ENCODE measurements around the gene NHEJ1.
A peak's percentile ranks its signal among the peaks of the same experiment; 100 is the strongest.

The NHEJ1 gene

GRCh38 chr2:219031005-219031738 is 129.4 kb downstream of the NHEJ1 start:
- DNase-seq (ENCODE audit: low read depth, low spot score): no peak
- CTCF ChIA-PET: interaction anchor here (1.0 to 11.4 kb wide), 14 partner anchors 9 to 267 kb away, joined by 3 to 366 read pairs (median 20); partner anchors contain the start of genes CFAP65 and NHEJ1
- POLR2A ChIA-PET: interaction anchor here (0.7 kb wide), 1 partner anchor 119 kb away, joined by 3 read pairs; no protein-coding TSS in a partner anchor
- TF ChIP-seq CTCF (IDR thresholded peaks at IDR 0.05; ENCODE audit: insufficient read depth, low read length, missing control alignments): no peak
- no peak overlapping the region for H3K4me3 ChIP-seq (ENCODE audit: low read depth, low read length)

- no peak for DNase-seq (ENCODE audit: low read depth, low spot score)
- no peak for TF ChIP-seq CTCF (IDR thresholded peaks at IDR 0.05; ENCODE audit: insufficient read depth, low read length, missing control alignments)
- no peak overlapping the region for H3K4me3 ChIP-seq (ENCODE audit: low read depth, low read length)
- POLR2A ChIA-PET: no interaction called here
- CTCF ChIA-PET: interaction anchor here (0.6 to 11.4 kb wide), 43 partner anchors 9 to 268 kb away, joined by 3 to 366 read pairs (median 6); partner anchors contain the start of genes CFAP65, IHH and NHEJ1
Measured at GRCh38 chr2:219030177-219030940, 130.3 kb downstream of the NHEJ1 start.

GRCh38 chr2:219029829-219030165 is 130.8 kb downstream of the NHEJ1 start:
- CTCF ChIA-PET: interaction anchor here (0.6 to 11.4 kb wide), 43 partner anchors 10 to 265 kb away, joined by 3 to 366 read pairs (median 6); partner anchors contain the start of genes CFAP65, IHH and NHEJ1
- peak; percentile 94 for TF ChIP-seq CTCF (IDR thresholded peaks at IDR 0.05; ENCODE audit: insufficient read depth, low read length, missing control alignments)
- no peak overlapping the region for H3K4me3 ChIP-seq (ENCODE audit: low read depth, low read length)
- peak; percentile 2 for DNase-seq (ENCODE audit: low read depth, low spot score)
- POLR2A ChIA-PET: no interaction called here

DNA sequence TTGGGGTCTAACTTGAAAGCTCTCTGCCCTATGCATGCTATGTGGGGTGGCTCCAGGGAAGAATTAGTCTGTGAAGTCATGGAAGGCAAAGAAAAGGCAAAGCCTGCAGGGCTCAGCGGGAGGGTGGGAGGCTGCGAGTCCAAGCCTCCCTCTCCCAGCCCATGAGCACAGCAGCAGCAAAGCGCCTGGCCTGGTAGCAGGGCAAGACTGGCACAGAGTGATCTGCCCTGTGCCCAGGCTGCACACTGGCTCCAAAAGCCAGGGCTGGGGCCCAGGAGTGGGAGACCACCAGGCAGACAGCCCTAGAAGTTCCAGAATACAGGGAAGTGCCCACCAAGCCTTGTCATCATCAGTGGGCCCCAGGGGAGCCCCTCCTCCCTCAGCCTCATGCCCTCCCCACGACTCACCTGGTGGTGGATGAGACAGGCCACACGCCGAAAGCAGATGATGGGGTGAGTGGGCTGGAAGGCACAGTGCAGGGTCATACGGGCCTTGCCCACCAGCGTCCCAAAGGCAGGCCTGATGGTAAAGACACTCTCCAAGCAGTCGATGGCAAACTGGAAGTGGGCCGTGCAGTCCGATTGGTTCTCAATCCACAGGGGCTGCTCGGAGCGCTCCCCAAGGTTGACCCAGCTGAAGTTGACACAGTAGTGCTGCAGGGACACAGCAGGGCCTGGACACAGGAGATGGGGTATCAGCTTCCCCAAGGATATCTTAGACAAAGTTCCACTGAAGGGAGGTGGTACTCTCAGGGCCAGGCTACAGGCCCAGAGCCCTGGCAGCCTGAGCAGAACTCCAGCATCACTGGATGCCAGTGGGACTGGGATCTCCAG is 131.4 kb downstream of the NHEJ1 start:
- no peak for TF ChIP-seq CTCF (IDR thresholded peaks at IDR 0.05; ENCODE audit: insufficient read depth, low read length, missing control alignments)
- no peak for DNase-seq (ENCODE audit: low read depth, low spot score)
- ChIA-PET CTCF (interaction anchor here (0.6 to 11.4 kb wide), 45 partner anchors 9 to 270 kb away, joined by 3 to 366 read pairs (median 6); partner anchors contain the start of genes CDK5R2, CFAP65, IHH and NHEJ1), POLR2A (no interaction called here)
- no peak overlapping the region for H3K4me3 ChIP-seq (ENCODE audit: low read depth, low read length)

- ChIA-PET POLR2A (no interaction called here), CTCF (interaction anchor here (1.0 to 11.4 kb wide), 16 partner anchors 8 to 271 kb away, joined by 3 to 366 read pairs (median 16); partner anchors contain the start of genes CDK5R2, CFAP65 and NHEJ1)
- no peak overlapping the region for H3K4me3 ChIP-seq (ENCODE audit: low read depth, low read length)
- DNase-seq (ENCODE audit: low read depth, low spot score): no peak
- TF ChIP-seq CTCF (IDR thresholded peaks at IDR 0.05; ENCODE audit: insufficient read depth, low read length, missing control alignments): no peak
Measured at GRCh38 chr2:219028141-219028540, 132.5 kb downstream of the NHEJ1 start.
